Left kidney (tissue), 2 donors: Measurements from ENCODE around the gene LANCL2. TPM values are rescaled to one million over a fixed set of nuclear protein-coding genes. Genes with fewer than 3 reads are reported as not detected.

Source experiments
- DNase-seq: peaks from one replicate; pipeline ENCODE4 v3.0.0-alpha.2; 2013
- polyA plus RNA-seq: library from polyadenylated mRNA; unstranded; fragments of 120-200 nt; gene quantifications from one replicate; pipeline ENCODE4 v1.2.1, GENCODE V29; 2013; ENCODE audit not compliant: insufficient read length

Gene LANCL2
- polyA plus RNA-seq, 1 donor: 31.9 TPM

DNA sequence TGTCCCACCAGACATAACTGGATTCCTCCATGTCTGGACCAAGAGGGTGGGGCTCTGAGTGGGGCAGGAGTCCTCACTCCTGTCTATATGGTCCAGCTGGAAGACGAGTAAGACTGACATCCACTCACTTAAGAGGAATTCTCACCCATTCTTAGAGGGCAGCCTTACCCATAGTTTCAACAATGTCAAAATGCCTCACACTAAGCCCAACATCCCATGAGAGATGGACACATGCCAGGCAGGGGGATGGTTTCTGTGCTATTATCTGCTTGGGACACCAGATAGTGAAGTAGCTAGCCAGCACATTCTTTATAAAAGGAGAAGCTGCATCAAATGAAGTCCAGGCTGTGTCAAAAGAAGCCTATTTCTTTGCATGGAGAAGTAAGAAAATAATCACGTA lies 4.7 kb upstream of the LANCL2 start:
- no peak for DNase-seq

DNA sequence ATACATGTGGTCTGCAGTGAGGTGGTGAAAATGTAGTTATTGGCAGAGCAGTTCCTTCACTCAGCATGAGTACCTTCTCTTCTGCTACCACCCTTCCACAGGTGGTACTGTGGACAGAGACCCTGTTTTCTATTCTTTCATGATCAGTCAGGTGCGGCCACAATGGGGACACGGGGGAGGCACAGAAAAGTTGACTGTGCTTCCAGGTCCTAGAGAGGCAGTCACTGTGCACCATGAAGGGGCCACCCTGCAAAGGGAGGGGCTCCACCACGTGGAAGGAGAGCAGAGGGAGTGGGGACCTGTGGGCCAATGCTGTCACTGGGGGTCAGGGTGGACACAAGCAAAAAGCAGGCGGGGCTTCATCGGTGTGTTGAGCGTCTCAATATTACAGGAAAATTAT lies 3.6 kb upstream of the LANCL2 start:
- no peak for DNase-seq

DNA sequence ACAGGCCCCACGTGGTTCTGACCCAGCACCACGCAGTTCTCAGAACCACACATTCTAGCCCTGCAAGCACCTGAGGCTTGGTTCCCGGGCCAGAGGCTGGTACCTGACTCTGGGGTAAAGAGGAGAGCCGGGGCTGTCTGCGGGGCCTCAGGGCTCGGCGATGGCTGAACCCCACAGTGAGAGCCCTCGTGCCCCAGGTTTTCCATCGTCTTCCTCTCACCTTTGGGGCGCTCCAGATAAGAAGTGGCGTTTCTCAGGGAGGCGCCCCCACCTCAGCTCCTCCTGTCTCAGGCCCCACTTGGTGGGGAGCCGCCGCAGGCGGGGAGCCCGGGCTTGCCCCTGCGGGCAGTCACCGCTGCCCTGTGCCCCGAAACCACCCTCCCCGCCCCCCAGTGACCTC lies 2.2 kb upstream of the LANCL2 start:
- no peak for DNase-seq

DNA sequence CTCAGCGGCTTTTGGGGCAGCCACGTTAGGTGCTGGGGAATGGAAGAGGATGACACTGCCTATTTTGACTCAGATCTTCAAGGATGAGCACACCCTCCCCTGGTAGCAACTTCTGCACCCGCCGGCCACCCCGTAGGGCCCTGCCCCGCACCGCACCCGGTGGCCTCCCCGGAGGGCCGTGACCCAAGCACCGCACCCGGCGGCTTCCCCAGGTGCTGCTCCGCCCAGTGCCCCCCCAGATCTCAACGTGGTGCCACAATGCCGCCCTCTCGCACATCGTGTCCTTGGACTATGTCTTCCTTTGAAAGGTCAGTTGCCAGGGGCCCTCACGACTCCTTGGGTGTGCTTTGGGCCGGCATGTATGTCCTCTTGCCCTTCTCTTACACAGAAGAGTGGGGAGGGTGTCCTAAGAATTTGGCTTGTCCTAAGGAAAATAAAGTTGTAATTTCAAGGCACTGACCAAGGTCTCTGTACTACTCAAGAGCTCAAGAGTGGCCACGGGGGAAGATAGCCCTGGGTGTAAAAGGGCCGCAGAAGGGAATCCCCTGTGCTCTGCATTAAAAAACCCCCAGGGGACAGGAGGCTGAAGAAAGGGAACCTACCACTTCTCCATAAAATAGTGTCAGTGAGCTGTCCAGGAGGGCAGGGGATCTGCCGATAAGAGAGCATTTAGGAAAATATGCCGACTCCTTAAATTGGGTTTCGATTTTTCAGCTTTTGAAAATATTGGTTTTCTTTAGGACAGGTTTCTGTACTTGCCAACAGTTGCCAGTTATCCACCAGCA lies 1.6 kb upstream of the LANCL2 start:
- DNase-seq: no peak

DNA sequence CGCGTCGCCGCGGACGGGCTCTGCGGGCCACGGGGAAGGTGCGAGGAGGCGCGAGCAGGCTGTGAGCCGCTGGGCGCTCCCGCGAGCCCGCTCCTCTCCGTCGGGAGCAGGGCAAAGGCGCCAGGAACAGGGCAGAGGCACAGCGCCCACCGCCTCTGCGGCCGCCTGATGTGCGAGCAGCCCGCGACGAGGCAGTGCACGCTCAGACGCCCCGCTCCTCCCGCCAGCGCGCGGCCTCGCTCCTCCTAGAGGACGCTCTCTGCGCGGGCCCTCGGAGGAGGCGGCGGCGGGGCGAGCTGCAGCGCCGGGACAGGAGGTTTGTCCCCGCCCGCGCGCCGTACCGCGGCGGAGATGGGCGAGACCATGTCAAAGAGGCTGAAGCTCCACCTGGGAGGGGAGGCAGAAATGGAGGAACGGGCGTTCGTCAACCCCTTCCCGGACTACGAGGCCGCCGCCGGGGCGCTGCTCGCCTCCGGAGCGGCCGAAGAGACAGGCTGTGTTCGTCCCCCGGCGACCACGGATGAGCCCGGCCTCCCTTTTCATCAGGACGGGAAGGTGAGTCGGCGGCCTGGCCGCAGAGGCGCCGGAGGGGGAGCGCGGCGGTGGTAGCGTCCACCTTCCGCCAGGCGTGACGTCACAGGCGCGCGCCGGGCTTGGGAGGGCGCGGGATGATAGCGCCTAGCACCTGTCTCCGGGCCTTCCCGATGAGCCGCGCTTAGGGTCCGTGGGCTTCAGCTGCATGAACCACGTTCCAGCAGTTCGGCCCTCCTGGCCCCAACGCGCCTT lies 731 bp downstream of the LANCL2 start:
- DNase-seq: peak; percentile 96

DNA sequence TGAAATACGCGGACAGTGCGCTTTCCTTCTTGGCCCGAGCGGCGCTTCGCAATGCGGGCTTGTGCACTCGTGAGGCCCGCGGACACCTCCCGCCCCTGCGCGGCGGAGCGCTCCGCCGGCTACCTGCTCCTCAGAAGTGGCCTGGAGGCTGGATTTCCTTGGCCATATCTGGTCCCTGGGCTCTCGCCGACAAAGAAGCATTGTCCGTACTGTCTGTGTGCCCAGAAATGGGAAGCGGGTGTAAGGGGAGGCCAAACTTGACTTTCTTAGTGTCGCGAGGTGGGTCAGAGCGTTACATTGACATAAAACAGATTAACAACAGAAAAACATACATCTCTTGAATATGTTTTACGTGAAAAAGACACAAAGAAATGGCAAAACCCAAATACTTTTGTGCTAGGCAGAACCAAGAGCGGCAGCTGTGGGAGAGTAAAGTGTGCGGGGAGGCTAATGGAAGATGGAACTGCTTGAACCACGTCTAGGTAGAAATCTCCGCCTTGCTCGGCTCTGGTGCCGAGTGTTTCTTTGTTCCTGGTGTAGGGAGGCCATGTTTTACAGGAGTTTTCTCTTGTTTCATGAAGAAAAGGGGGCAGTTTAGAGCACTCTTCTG lies 1.4 kb downstream of the LANCL2 start:
- peak; percentile 21 for DNase-seq

DNA sequence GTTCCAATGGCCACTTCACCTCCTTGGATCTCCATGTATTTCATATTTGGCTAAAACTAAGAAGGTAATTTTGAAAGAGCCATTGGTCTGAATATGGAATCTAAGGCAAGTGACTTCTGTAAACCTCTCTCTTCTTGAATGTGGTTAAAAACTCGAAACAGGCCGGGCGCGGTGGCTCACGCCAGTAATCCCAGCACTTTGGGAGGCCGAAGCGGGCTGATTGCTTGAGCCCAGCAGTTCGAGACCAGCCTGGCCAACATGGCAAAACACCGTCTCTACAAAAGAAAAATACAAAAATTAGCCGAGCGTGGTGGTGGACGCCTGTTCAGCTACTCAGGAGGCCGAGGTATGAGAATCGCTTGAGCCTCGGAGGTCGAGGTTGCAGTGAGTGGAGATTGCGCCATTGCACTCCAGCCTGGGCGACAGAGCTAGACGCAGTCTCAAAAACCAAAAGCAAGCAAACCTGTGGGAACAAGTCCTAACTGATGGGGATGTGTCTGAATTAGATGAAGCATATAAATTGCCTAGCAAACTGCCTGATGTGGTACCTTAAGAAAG lies 2.2 kb downstream of the LANCL2 start:
- no peak for DNase-seq

DNA sequence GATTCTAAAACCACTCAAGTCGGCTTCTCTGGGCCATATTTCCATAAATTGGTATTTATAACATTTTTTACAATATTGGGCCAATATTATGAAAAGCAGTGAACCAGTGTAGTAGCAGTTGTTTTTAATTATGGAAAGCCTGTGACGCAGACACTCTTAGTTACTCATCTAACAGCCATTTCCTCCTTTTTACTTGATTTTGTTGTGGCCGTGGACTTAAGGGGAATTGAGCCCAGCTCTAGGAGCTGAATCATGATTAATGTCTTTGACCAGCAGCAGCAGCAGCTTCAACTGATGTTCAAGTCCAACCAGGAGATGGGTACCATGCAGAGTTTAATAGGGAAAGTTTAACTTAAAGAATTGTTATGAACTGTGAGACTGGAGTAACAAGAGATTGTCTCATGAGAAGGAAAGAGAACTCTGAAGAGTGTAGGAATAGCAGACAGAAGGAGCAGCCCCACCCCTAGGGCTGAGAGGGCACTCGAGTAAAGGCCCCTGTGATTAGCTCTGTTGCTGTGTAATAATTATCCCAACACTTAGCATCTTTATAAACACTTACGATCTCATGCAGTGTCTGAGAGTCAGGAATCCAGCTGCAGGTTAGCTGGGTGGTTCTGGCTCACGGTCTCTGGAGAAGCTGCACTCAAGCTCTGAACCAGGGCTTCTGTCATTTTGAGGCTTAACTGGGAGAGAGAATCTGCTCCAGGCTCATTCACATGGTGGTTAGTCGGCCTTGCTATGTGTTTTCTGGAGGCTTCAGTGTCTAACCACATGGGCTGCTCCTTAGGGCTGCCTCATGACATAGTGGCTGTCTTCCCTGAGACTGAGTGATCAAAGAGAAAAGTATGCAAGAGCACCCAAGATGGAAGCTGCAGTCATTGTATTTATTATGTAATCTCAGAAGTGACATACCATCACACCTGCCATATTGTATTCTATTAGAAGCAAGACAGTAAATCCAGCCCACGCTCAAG lies 4.6 kb downstream of the LANCL2 start:
- DNase-seq: no peak

DNA sequence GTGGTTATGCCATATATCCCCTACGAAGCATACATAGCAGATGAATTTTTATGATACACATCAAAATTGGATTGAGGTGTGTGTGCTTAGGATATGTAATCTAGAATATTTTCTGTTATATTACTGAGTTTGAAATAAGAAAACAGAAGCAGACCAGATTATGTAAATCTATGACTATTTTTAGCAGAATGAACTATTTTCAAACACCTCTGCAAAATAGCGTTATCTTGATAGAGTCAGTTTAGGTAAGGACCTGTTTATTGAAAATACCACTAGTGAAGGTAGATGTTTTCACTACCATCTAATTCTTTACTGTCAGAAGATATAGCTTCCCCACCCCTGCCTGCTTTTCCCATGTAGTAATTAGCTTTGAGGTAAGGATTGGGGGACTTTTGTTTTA lies 9.1 kb downstream of the LANCL2 start:
- DNase-seq: no peak

DNA sequence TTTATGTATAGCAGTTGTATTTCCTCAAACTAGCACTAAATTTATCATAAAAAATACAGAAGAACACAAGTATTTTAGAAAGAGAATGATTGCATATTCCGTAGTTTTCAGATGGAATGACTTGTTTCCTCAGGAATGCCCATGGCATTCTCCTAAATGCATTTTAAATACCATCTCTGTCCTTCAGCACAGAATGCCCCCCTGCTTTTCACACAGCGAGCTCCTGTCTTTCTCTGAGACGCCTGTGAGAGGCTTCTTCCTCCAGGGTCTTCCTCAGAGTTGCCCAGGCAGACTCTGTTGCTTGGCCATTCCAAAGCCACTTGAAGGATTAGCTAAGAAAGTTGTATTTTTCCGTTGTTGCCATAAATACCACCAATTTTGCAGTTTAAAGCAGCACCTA lies 10.1 kb downstream of the LANCL2 start:
- DNase-seq: no peak

DNA sequence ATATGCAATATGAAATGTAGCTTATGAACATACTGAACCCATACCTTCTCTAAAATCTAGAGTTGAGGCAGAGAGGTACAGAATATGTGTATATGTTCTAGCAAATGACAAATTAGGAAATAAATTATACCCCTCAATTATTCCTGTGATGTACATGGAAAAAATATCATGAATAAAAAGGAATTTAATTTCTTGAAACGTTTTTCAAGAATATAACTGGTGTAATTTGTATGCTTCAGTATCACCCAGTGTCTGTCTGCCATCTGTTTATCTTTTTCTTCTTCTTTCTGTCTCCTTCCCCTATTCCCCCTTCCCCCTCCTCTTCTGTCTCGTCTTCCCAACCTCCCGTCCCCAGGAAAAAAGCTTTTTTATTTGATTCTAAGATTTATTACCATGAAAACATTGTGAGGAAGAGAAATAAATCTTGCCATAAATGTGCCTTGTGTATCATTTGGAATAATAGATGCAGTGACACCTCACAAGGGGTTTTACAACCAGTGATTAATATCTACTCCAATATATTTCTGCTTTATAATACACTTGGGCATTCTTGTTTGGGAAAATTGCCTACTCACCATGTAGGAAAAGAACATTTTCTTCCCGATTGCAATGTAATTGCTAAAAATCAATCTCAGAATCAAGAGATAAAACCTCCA lies 12.2 kb downstream of the LANCL2 start:
- peak; percentile 41 for DNase-seq

DNA sequence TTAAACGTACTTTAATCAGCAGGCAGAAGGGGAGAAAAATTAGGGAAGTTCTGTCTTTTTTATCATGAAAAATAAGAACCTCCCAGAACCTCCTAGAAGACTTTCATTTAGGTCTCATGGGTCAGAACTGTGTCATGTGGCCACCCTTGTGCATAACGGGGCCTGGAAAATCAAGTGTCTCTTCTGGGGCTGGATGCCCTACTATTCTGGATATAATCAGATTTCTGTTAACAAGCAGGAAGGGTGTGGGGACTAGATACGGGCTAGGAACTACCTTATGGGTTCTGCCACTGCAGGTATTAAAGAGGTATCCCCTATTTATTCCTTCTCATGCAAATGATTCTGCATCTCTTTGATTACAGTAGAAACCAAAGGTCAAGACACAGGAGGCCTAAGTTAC lies 14.1 kb downstream of the LANCL2 start:
- DNase-seq: no peak

DNA sequence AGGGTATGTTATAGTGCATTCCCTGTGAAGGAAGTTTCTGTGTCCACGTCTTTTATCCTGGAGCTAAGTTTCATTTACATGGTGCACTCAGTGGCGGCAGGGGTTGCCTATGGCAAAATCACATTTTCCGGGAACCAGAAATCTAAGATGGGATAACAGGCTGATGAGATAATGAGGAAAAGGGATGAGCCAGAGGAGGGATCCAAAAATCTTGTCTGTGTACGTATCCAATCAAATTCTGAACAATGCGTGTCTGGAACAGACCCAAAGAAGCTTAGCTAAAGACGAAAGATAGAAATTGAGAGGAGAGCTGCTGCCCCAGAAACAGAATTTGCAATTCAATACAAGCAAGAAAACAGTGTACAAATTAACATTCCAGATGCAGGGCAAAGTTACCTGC lies 16.1 kb downstream of the LANCL2 start:
- DNase-seq: no peak

DNA sequence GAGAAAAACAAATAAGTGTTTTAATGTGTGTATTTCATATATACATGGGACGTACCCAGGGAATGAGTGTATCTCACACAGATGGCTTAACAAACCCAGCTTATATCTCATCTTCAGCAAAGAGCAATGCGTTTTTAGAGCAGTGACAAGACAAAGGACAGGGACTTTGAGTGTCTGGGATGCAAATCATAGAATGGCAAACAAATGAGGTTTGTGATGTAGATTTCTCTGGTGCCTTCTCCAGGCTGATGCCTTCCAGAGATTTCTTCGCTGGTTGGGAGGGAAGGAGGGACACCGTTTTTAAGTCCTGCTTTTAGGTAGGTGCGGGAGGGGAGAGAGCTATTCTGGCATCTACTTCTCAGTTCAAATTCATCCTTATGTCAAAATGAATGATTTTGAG lies 16.6 kb downstream of the LANCL2 start:
- no peak for DNase-seq

DNA sequence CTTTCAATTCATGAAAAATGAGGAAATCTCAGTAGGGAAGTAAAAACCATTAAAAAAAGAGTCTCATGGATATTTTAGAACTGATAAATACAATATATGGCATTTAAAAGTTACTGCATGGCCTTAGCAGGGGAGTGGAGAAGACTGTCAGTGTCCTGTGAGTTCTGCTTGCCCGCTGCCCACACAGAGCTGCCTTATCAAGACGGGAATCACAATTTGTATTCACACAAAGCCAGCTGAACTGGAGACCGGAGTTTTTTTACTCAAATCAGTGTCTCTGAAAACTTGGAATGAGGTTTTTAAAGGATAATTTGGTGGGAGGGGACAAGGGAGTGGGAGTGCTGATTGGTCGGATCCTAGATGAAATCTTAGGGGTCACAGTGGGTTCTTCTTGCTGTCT lies 17.1 kb downstream of the LANCL2 start:
- no peak for DNase-seq

DNA sequence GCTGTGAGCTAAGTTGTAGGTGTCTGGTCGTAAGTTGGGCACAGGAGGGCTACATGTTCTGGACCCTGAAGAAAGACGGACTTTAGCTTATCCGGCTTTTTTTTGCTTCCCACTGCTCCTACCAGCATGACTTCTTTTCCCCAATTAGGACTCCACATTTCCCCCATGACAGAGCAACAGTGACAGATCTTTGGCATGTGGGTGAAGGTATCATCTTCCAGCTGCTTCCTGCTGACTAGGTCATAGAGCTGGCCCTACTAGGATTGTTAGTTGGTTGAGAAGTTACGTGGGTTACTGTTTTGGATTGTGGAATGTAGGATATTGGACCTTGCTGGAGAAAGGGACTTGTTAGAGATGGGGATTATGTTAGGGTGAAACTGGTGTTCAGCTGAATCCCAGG lies 21.4 kb downstream of the LANCL2 start:
- no peak for DNase-seq

DNA sequence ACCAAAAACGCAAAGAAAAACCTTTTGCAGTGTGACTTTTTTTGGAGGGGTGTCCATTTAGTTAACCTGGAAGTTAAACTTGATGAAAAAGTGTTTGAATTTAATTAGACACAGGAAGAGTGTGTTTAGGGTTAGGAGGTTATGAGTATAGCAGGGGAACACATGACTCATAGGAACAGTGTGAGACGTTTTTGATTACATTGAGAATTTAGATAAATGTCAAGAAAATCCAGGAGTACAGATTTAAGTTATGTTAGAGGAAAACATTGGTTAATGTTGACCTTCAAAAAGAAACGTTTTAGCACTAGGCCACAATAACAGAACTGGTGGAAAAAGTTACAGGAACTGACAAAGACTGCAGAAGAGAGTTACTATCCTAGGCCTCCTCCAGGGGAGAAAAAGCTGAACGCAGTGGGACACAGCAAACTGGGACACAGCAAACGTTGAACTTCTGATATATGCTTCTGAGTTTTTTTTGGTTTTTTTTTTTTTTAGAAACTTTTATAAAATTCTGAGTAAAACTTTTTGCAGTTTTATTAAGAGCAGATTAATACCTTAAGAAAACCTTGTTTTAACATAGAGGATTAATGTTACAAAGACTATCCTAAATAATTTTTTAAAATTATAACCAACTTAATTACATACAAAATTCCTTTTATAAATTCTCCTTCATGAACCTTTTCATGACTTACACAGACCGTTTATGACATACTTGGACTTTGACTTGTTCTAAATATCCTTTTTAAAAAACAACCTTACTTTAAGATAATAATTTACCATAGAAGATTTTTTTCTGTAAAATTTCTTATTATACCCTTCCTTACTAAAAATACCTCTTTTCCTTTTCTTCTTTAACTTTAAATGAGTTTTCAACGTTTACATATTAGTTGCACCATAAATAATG lies 22.2 kb downstream of the LANCL2 start:
- DNase-seq: peak; percentile 36

DNA sequence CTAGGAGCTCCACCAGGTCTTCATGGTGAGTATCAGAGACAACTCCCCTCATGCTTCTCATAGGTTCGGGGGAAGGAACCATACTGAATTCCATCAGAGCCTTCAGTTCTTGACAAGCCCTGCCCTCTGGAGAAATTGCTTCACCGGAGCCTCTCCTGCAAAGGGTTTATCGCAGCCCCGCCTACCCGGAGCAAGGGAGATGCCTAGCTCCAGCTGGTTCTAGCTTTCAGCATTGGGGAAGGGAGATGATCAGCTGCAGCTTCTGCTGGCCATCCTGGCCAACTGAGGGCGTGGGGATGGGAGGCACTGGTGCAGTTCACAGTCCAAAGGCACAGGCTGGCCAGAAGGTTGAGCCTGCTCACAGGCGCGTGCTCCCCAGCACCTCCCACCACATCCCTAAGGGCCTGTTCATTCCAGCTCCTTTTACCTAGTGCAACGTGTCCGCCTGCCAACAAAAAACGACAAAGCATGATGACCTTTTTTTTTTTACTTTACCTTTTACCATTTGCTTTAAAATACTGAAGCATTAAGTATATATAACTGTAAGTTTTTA lies 31.2 kb downstream of the LANCL2 start:
- no peak for DNase-seq

DNA sequence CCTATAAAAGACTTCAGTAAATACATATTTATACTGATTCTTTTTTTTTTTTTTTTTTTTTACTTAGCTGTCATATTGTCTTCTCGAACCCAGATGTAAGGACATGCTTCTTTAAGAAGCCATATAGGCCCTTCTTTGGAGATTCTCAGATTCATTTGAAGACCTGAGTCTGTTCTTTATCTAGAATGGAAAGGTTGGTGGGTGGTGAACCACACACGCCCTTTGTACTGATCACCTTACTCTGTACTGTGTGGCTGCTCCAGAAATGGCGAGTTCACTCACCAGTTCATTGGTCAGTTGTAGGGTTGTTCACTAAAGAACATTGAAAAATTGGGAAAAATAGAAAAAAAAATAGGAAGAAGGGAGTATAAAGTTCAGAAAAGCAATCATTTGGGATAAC lies 32.5 kb downstream of the LANCL2 start:
- no peak for DNase-seq

DNA sequence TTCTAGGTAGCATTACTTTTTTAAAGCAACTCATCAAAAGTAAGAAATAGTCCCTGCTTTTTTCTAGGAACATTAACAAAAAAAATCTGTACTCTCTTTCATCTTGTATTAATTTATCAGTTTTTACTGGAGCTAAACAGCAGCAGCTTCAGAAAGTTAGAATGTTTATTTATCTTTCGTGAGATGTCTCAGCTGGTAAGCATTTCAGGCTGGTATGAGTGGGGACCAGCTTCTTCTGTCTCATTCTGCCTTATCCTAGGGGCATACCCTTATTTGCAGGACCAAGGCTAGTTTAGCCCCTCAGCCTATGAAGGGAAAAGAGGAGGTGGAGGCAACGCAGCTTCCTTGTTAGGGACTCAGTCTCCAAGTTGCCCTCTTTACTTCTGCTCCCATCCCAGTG lies 35.1 kb downstream of the LANCL2 start:
- no peak for DNase-seq
